ENCODE measurements around the gene NRROS. TPM values are rescaled to one million over a fixed set of nuclear protein-coding genes. Genes with fewer than 3 reads are reported as not detected.

NRROS gene
- total and polyA plus RNA-seq, 5 donors from 2014 or later = 2.5 to 18.3 (median 4.3) TPM

GRCh38 chr3:196691386-196691785 is 51.9 kb downstream of the NRROS start:
- Histone ChIP-seq H3K27ac (ENCODE audit: insufficient read depth, low read length, poor library complexity, severe bottlenecking) (no peak overlapping the region), H3K4me1 (ENCODE audit: control insufficient read depth, insufficient read depth, low read length, poor library complexity, severe bottlenecking) (peaks cover 6% of the 10 kb centered on the region), H3K4me3 (ENCODE audit: low read depth, low read length) (no peak overlapping the region), H3K27me3 (ENCODE audit: control insufficient read depth, insufficient read depth, low read length) (no peaks in the 10 kb centered on the region), H3K36me3 (ENCODE audit: control insufficient read depth, insufficient read depth, low read length) (no peaks in the 10 kb centered on the region), H3K9me3 (ENCODE audit: control insufficient read depth in 2 of 2, low read length in 2 of 2) (no peaks in the 10 kb centered on the region)
- peaks cover 4% of the 10 kb centered on the region for H3K27me3 Mint-ChIP-seq
- H3K36me3 Mint-ChIP-seq = no peaks in the 10 kb centered on the region
- DNase-seq (no peak), ATAC-seq (ENCODE audit: low read depth in 2 of 2) (no peak)
- no peak overlapping the region for H3K27ac Mint-ChIP-seq
- peaks cover 0 to 13% (median 5%) of the 10 kb centered on the region in 4 donors for H3K4me1 Mint-ChIP-seq
- H3K9me3 Mint-ChIP-seq = peaks cover 0 to 3% (median 0%) of the 10 kb centered on the region in 7 donors
- no peak overlapping the region for H3K4me3 Mint-ChIP-seq

- Mint-ChIP-seq H3K9me3 (no peaks in the 10 kb centered on the region), H3K4me1 (peaks cover 0 to 6% (median 5%) of the 10 kb centered on the region in 4 donors), H3K27me3 (peaks cover 4% of the 10 kb centered on the region), H3K4me3 (no peak overlapping the region), H3K27ac (no peak overlapping the region), H3K36me3 (no peaks in the 10 kb centered on the region)
- Histone ChIP-seq H3K27ac (ENCODE audit: insufficient read depth, low read length, poor library complexity, severe bottlenecking) (no peak overlapping the region), H3K4me3 (ENCODE audit: low read depth, low read length) (no peak overlapping the region), H3K9me3 (ENCODE audit: control insufficient read depth in 2 of 2, low read length in 2 of 2) (no peaks in the 10 kb centered on the region), H3K27me3 (ENCODE audit: control insufficient read depth, insufficient read depth, low read length) (no peaks in the 10 kb centered on the region), H3K36me3 (ENCODE audit: control insufficient read depth, insufficient read depth, low read length) (no peaks in the 10 kb centered on the region), H3K4me1 (ENCODE audit: control insufficient read depth, insufficient read depth, low read length, poor library complexity, severe bottlenecking) (peaks cover 6% of the 10 kb centered on the region)
- peak; percentile 50 to 65 for ATAC-seq (ENCODE audit: low read depth in 2 of 2)
- peak in 2 of 3 donors; percentile 54 to 59 for DNase-seq
These were observed 54.7 kb downstream of the NRROS start for GRCh38 chr3:196694202-196694638.

GRCh38 chr3:196694941-196695848 is 55.7 kb downstream of the NRROS start:
- Mint-ChIP-seq H3K4me1 (peaks cover 0 to 6% (median 5%) of the 10 kb centered on the region in 4 donors), H3K27me3 (peaks cover 3% of the 10 kb centered on the region), H3K4me3 (no peak overlapping the region), H3K9me3 (no peaks in the 10 kb centered on the region), H3K36me3 (no peaks in the 10 kb centered on the region), H3K27ac (peak overlapping the region in 1 of 3 donors; percentile 38)
- Histone ChIP-seq H3K36me3 (ENCODE audit: control insufficient read depth, insufficient read depth, low read length) (no peaks in the 10 kb centered on the region), H3K4me1 (ENCODE audit: control insufficient read depth, insufficient read depth, low read length, poor library complexity, severe bottlenecking) (peaks cover 6% of the 10 kb centered on the region), H3K27ac (ENCODE audit: insufficient read depth, low read length, poor library complexity, severe bottlenecking) (no peak overlapping the region), H3K27me3 (ENCODE audit: control insufficient read depth, insufficient read depth, low read length) (no peaks in the 10 kb centered on the region), H3K4me3 (ENCODE audit: low read depth, low read length) (no peak overlapping the region), H3K9me3 (ENCODE audit: control insufficient read depth in 2 of 2, low read length in 2 of 2) (no peaks in the 10 kb centered on the region)
- ATAC-seq (ENCODE audit: low read depth in 2 of 2) = no peak
- no peak for DNase-seq

GRCh38 chr3:196695849-196696226 is 56.3 kb downstream of the NRROS start:
- Mint-ChIP-seq H3K27me3 (no peaks in the 10 kb centered on the region), H3K36me3 (no peaks in the 10 kb centered on the region), H3K4me3 (no peak overlapping the region), H3K4me1 (peaks cover 0 to 6% (median 5%) of the 10 kb centered on the region in 4 donors), H3K27ac (peak overlapping the region in 1 of 3 donors; percentile 38), H3K9me3 (no peaks in the 10 kb centered on the region)
- no peak overlapping the region for H3K4me3 ChIP-seq (ENCODE audit: low read depth, low read length)
- H3K27me3 ChIP-seq (ENCODE audit: control insufficient read depth, insufficient read depth, low read length) = no peaks in the 10 kb centered on the region
- no peak overlapping the region for H3K27ac ChIP-seq (ENCODE audit: insufficient read depth, low read length, poor library complexity, severe bottlenecking)
- ATAC-seq (ENCODE audit: low read depth in 2 of 2) (no peak), DNase-seq (no peak)
- no peaks in the 10 kb centered on the region for H3K36me3 ChIP-seq (ENCODE audit: control insufficient read depth, insufficient read depth, low read length)
- no peaks in the 10 kb centered on the region for H3K9me3 ChIP-seq (ENCODE audit: control insufficient read depth in 2 of 2, low read length in 2 of 2)
- H3K4me1 ChIP-seq (ENCODE audit: control insufficient read depth, insufficient read depth, low read length, poor library complexity, severe bottlenecking) = peaks cover 6% of the 10 kb centered on the region

- H3K4me1 Mint-ChIP-seq = peaks cover 0 to 6% (median 5%) of the 10 kb centered on the region in 4 donors
- DNase-seq = no peak
- Histone ChIP-seq H3K27me3 (ENCODE audit: control insufficient read depth, insufficient read depth, low read length) (no peaks in the 10 kb centered on the region), H3K27ac (ENCODE audit: insufficient read depth, low read length, poor library complexity, severe bottlenecking) (no peak overlapping the region), H3K36me3 (ENCODE audit: control insufficient read depth, insufficient read depth, low read length) (no peaks in the 10 kb centered on the region), H3K9me3 (ENCODE audit: control insufficient read depth in 2 of 2, low read length in 2 of 2) (no peaks in the 10 kb centered on the region), H3K4me1 (ENCODE audit: control insufficient read depth, insufficient read depth, low read length, poor library complexity, severe bottlenecking) (peaks cover 6% of the 10 kb centered on the region), H3K4me3 (ENCODE audit: low read depth, low read length) (no peak overlapping the region)
- H3K27ac Mint-ChIP-seq = no peak overlapping the region
- H3K9me3 Mint-ChIP-seq = no peaks in the 10 kb centered on the region
- H3K27me3 Mint-ChIP-seq = no peaks in the 10 kb centered on the region
- H3K4me3 Mint-ChIP-seq = no peak overlapping the region
- no peak for ATAC-seq (ENCODE audit: low read depth in 2 of 2)
- no peaks in the 10 kb centered on the region for H3K36me3 Mint-ChIP-seq
These were observed 57.8 kb downstream of the NRROS start for GRCh38 chr3:196697270-196697669.

- H3K36me3 ChIP-seq (ENCODE audit: control insufficient read depth, insufficient read depth, low read length) = no peaks in the 10 kb centered on the region
- Mint-ChIP-seq H3K9me3 (no peaks in the 10 kb centered on the region), H3K27me3 (no peaks in the 10 kb centered on the region), H3K36me3 (no peaks in the 10 kb centered on the region), H3K27ac (no peak overlapping the region), H3K4me3 (no peak overlapping the region), H3K4me1 (peaks cover 0 to 6% (median 3%) of the 10 kb centered on the region in 4 donors)
- ATAC-seq (ENCODE audit: low read depth in 2 of 2) (no peak), DNase-seq (no peak)
- H3K4me3 ChIP-seq (ENCODE audit: low read depth, low read length) = no peak overlapping the region
- no peak overlapping the region for H3K27ac ChIP-seq (ENCODE audit: insufficient read depth, low read length, poor library complexity, severe bottlenecking)
- no peaks in the 10 kb centered on the region for H3K27me3 ChIP-seq (ENCODE audit: control insufficient read depth, insufficient read depth, low read length)
- no peaks in the 10 kb centered on the region for H3K9me3 ChIP-seq (ENCODE audit: control insufficient read depth in 2 of 2, low read length in 2 of 2)
- H3K4me1 ChIP-seq (ENCODE audit: control insufficient read depth, insufficient read depth, low read length, poor library complexity, severe bottlenecking) = no peaks in the 10 kb centered on the region
These were observed 60.3 kb downstream of the NRROS start for GRCh38 chr3:196699749-196700148.

- H3K27ac Mint-ChIP-seq = no peak overlapping the region
These were observed 61.3 kb downstream of the NRROS start for GRCh38 chr3:196700801-196701200.

GRCh38 chr3:196706327-196706726 is 66.8 kb downstream of the NRROS start:
- Histone ChIP-seq H3K4me3 (ENCODE audit: low read depth, low read length) (no peak overlapping the region), H3K9me3 (ENCODE audit: control insufficient read depth in 2 of 2, low read length in 2 of 2) (no peaks in the 10 kb centered on the region), H3K4me1 (ENCODE audit: control insufficient read depth, insufficient read depth, low read length, poor library complexity, severe bottlenecking) (peaks cover 8% of the 10 kb centered on the region), H3K27ac (ENCODE audit: insufficient read depth, low read length, poor library complexity, severe bottlenecking) (no peak overlapping the region), H3K36me3 (ENCODE audit: control insufficient read depth, insufficient read depth, low read length) (peaks cover 3% of the 10 kb centered on the region), H3K27me3 (ENCODE audit: control insufficient read depth, insufficient read depth, low read length) (no peaks in the 10 kb centered on the region)
- H3K4me3 Mint-ChIP-seq = no peak overlapping the region
- DNase-seq = no peak
- no peaks in the 10 kb centered on the region for H3K27me3 Mint-ChIP-seq
- H3K36me3 Mint-ChIP-seq = peaks cover 4% of the 10 kb centered on the region
- no peaks in the 10 kb centered on the region for H3K9me3 Mint-ChIP-seq
- ATAC-seq (ENCODE audit: low read depth in 2 of 2) = no peak
- H3K4me1 Mint-ChIP-seq = peaks cover under 1 to 14% (median 7%) of the 10 kb centered on the region in 4 donors
- H3K27ac Mint-ChIP-seq = no peak overlapping the region

More at GRCh38 chr3:196700801-196701200, 61.3 kb downstream of the NRROS start:
- no peaks in the 10 kb centered on the region for H3K27me3 Mint-ChIP-seq
- DNase-seq = no peak
- H3K27me3 ChIP-seq (ENCODE audit: control insufficient read depth, insufficient read depth, low read length) = no peaks in the 10 kb centered on the region
- H3K9me3 Mint-ChIP-seq = no peaks in the 10 kb centered on the region
- no peaks in the 10 kb centered on the region for H3K36me3 ChIP-seq (ENCODE audit: control insufficient read depth, insufficient read depth, low read length)
- H3K4me3 ChIP-seq (ENCODE audit: low read depth, low read length) = no peak overlapping the region
- H3K4me1 Mint-ChIP-seq = peaks cover 0 to 4% (median 2%) of the 10 kb centered on the region in 4 donors
- no peak overlapping the region for H3K27ac ChIP-seq (ENCODE audit: insufficient read depth, low read length, poor library complexity, severe bottlenecking)
- no peaks in the 10 kb centered on the region for H3K36me3 Mint-ChIP-seq
- no peaks in the 10 kb centered on the region for H3K4me1 ChIP-seq (ENCODE audit: control insufficient read depth, insufficient read depth, low read length, poor library complexity, severe bottlenecking)
- no peak for ATAC-seq (ENCODE audit: low read depth in 2 of 2)
- H3K9me3 ChIP-seq (ENCODE audit: control insufficient read depth in 2 of 2, low read length in 2 of 2) = no peaks in the 10 kb centered on the region
- H3K4me3 Mint-ChIP-seq = no peak overlapping the region

Data from CD4-positive, CD25-positive, alpha-beta regulatory T cell (primary cell).